Activated naive CD4-positive, alpha-beta T cell treated with anti-CD3 and anti-CD28 coated beads for 36 hours (primary cell): ENCODE results near the gene PEMT. TPM values are rescaled to one million over a fixed set of nuclear protein-coding genes. Genes with fewer than 3 reads are reported as not detected.
A peak's percentile ranks its signal among the peaks of the same experiment; 100 is the strongest.
"Not testable (repeated sequence)": the region's sequence is repeated elsewhere in the genome, so short reads cannot be mapped to it uniquely, and the experiment has no call there.

ENCODE experiments used
- CTCF ChIA-PET: fragments of 350-600 bp; sonication (Branson Sonifier 250); formaldehyde crosslinking; loops from one replicate; lab custom pipeline; 2021; ENCODE audit warnings: antibody characterized with exemption; lab: Charles Lee
- DNase-seq: peaks from one replicate; pipeline ENCODE4 v3.0.0-alpha.2; 2020
- H3K27ac Mint-ChIP-seq: one replicate; pipeline ENCODE4 v1.8.0; 2021; ENCODE audit warnings: mild to moderate bottlenecking, mixed read lengths
- H3K27me3 Mint-ChIP-seq: one replicate; pipeline ENCODE4 v1.8.0; 2021; ENCODE audit warnings: low read depth, mixed read lengths
- H3K36me3 Mint-ChIP-seq: one replicate; pipeline ENCODE4 v1.8.0; 2021; ENCODE audit warnings: low read depth, mixed read lengths
- H3K4me1 Mint-ChIP-seq: one replicate; pipeline ENCODE4 v1.8.0; 2021; ENCODE audit warnings: low read depth, mixed read lengths
- H3K4me3 Mint-ChIP-seq: one replicate; pipeline ENCODE4 v1.8.0; 2021; ENCODE audit warnings: mild to moderate bottlenecking, moderate library complexity, mixed read lengths
- H3K9me3 Mint-ChIP-seq: one replicate; pipeline ENCODE4 v1.8.0; 2021; ENCODE audit warnings: mixed read lengths
- intact Hi-C: fragments of 100-400 bp; cut with micrococcal nuclease; formaldehyde crosslinking; loops from one replicate; pipeline ENCODE4 v1.15.1; 2023
- total RNA-seq, 2 experiments: library from RNA; stranded (reverse); gene quantifications; one replicate each; pipeline ENCODE4 v1.2.3, GENCODE V29; 2021

The PEMT gene
- total RNA-seq, 2 experiments from 2014 or later, result 33.7 to 35.6 TPM

GRCh38 chr17:17494870-17495535, 96.5 kb downstream of the PEMT start:
- Mint-ChIP-seq H3K27ac (no peak overlapping the region), H3K36me3 (peaks cover 8% of the 10 kb centered on the region), H3K27me3 (peaks cover 12% of the 10 kb centered on the region), H3K4me3 (peak overlapping the region; percentile 21), H3K9me3 (no peaks in the 10 kb centered on the region), H3K4me1 (peaks cover 12% of the 10 kb centered on the region)
- CTCF ChIA-PET, result interaction anchor here (1.4 kb wide), 2 partner anchors 15 to 140 kb away, joined by 3 to 5 read pairs; no protein-coding TSS in a partner anchor
- DNase-seq, result no peak
- intact Hi-C loops, result no loop called here

GRCh38 chr17:17494499-17494869, 97.0 kb downstream of the PEMT start:
- H3K27ac Mint-ChIP-seq, result no peak overlapping the region
- H3K27me3 Mint-ChIP-seq, result peaks cover 12% of the 10 kb centered on the region
- peaks cover 12% of the 10 kb centered on the region for H3K4me1 Mint-ChIP-seq
- no peak overlapping the region for H3K4me3 Mint-ChIP-seq
- H3K9me3 Mint-ChIP-seq, result no peaks in the 10 kb centered on the region
- no peak for DNase-seq
- intact Hi-C loops, result no loop called here
- peaks cover 8% of the 10 kb centered on the region for H3K36me3 Mint-ChIP-seq
- CTCF ChIA-PET, result interaction anchor here (1.4 kb wide), 1 partner anchor 139 kb away, joined by 5 read pairs; no protein-coding TSS in a partner anchor

GRCh38 chr17:17493986-17494466, 97.5 kb downstream of the PEMT start:
- peaks cover 12% of the 10 kb centered on the region for H3K27me3 Mint-ChIP-seq
- intact Hi-C loops, result no loop called here
- H3K4me1 Mint-ChIP-seq, result peaks cover 12% of the 10 kb centered on the region
- H3K9me3 Mint-ChIP-seq, result no peaks in the 10 kb centered on the region
- no peak for DNase-seq
- peaks cover 8% of the 10 kb centered on the region for H3K36me3 Mint-ChIP-seq
- no peak overlapping the region for H3K27ac Mint-ChIP-seq
- no peak overlapping the region for H3K4me3 Mint-ChIP-seq
- CTCF ChIA-PET, result no interaction called here

- Mint-ChIP-seq H3K4me1 (peaks cover 12% of the 10 kb centered on the region), H3K27me3 (peaks cover 12% of the 10 kb centered on the region), H3K27ac (no peak overlapping the region), H3K9me3 (no peaks in the 10 kb centered on the region), H3K36me3 (peaks cover 8% of the 10 kb centered on the region), H3K4me3 (no peak overlapping the region)
- no peak for DNase-seq
- intact Hi-C loops, result no loop called here
- CTCF ChIA-PET, result no interaction called here
Observed at GRCh38 chr17:17493249-17493985, 98.1 kb downstream of the PEMT start.

GRCh38 chr17:17492571-17492970, 98.9 kb downstream of the PEMT start:
- Mint-ChIP-seq H3K27me3 (peaks cover 12% of the 10 kb centered on the region), H3K4me3 (no peak overlapping the region), H3K4me1 (peaks cover 12% of the 10 kb centered on the region), H3K27ac (no peak overlapping the region), H3K36me3 (peaks cover 11% of the 10 kb centered on the region), H3K9me3 (no peaks in the 10 kb centered on the region)
- CTCF ChIA-PET, result interaction anchor here (1.2 kb wide), 1 partner anchor 149 kb away, joined by 3 read pairs; no protein-coding TSS in a partner anchor
- no peak for DNase-seq
- intact Hi-C loops, result no loop called here

- peaks cover 12% of the 10 kb centered on the region for H3K27me3 Mint-ChIP-seq
- peaks cover 14% of the 10 kb centered on the region for H3K36me3 Mint-ChIP-seq
- no peak overlapping the region for H3K27ac Mint-ChIP-seq
- H3K9me3 Mint-ChIP-seq, result no peaks in the 10 kb centered on the region
- peaks cover 10% of the 10 kb centered on the region for H3K4me1 Mint-ChIP-seq
- DNase-seq, result no peak
- no peak overlapping the region for H3K4me3 Mint-ChIP-seq
- CTCF ChIA-PET, result interaction anchor here (1.2 to 1.4 kb wide), 2 partner anchors 149 to 150 kb away, joined by 3 read pairs; no protein-coding TSS in a partner anchor
- intact Hi-C loops, result no loop called here
Observed at GRCh38 chr17:17492085-17492484, 99.4 kb downstream of the PEMT start.

- Mint-ChIP-seq H3K36me3 (peaks cover 14% of the 10 kb centered on the region), H3K27me3 (peaks cover 12% of the 10 kb centered on the region)
Observed at GRCh38 chr17:17491546-17491988, 99.9 kb downstream of the PEMT start.

GRCh38 chr17:17491031-17491471, 100.5 kb downstream of the PEMT start:
- H3K4me3 Mint-ChIP-seq, result no peak overlapping the region
- H3K36me3 Mint-ChIP-seq, result peaks cover 14% of the 10 kb centered on the region
- CTCF ChIA-PET, result interaction anchor here (0.8 to 1.4 kb wide), 3 partner anchors 77 to 151 kb away, joined by 3 to 4 read pairs (median 3); no protein-coding TSS in a partner anchor
- H3K4me1 Mint-ChIP-seq, result peaks cover 10% of the 10 kb centered on the region
- DNase-seq, result no peak
- no peaks in the 10 kb centered on the region for H3K9me3 Mint-ChIP-seq
- H3K27me3 Mint-ChIP-seq, result peaks cover 12% of the 10 kb centered on the region
- intact Hi-C loops, result no loop called here
- no peak overlapping the region for H3K27ac Mint-ChIP-seq

More at GRCh38 chr17:17491546-17491988, 99.9 kb downstream of the PEMT start:
- H3K9me3 Mint-ChIP-seq, result no peaks in the 10 kb centered on the region
- CTCF ChIA-PET, result interaction anchor here (0.9 to 1.4 kb wide), 3 partner anchors 77 to 151 kb away, joined by 3 to 4 read pairs (median 3); no protein-coding TSS in a partner anchor
- H3K4me1 Mint-ChIP-seq, result peaks cover 10% of the 10 kb centered on the region
- H3K4me3 Mint-ChIP-seq, result no peak overlapping the region
- no peak for DNase-seq
- intact Hi-C loops, result no loop called here
- H3K27ac Mint-ChIP-seq, result no peak overlapping the region

GRCh38 chr17:17487998-17488397, 103.5 kb downstream of the PEMT start:
- intact Hi-C loops, result no loop called here
- H3K9me3 Mint-ChIP-seq, result no peaks in the 10 kb centered on the region
- peaks cover 13% of the 10 kb centered on the region for H3K4me1 Mint-ChIP-seq
- H3K4me3 Mint-ChIP-seq, result no peak overlapping the region
- peaks cover 24% of the 10 kb centered on the region for H3K36me3 Mint-ChIP-seq
- no peak overlapping the region for H3K27ac Mint-ChIP-seq
- CTCF ChIA-PET, result no interaction called here
- no peaks in the 10 kb centered on the region for H3K27me3 Mint-ChIP-seq
- DNase-seq, result no peak

GRCh38 chr17:17486416-17486815, 105.1 kb downstream of the PEMT start:
- not testable (repeated sequence) for H3K27ac Mint-ChIP-seq
- H3K36me3 Mint-ChIP-seq, result peaks cover 18% of the 10 kb centered on the region
- CTCF ChIA-PET, result interaction anchor here (0.7 kb wide), 1 partner anchor 10 kb away, joined by 3 read pairs; the partner anchor contains the start of gene RASD1

GRCh38 chr17:17485420-17485819, 106.1 kb downstream of the PEMT start:
- intact Hi-C loops, result loop anchor here (2.0 kb wide), 1 partner anchor 77 kb away; no protein-coding TSS in a partner anchor
- no peaks in the 10 kb centered on the region for H3K27me3 Mint-ChIP-seq
- H3K36me3 Mint-ChIP-seq, result peaks cover 23% of the 10 kb centered on the region
- CTCF ChIA-PET, result no interaction called here
- no peak overlapping the region for H3K27ac Mint-ChIP-seq
- H3K4me3 Mint-ChIP-seq, result no peak overlapping the region
- peaks cover 32% of the 10 kb centered on the region for H3K4me1 Mint-ChIP-seq
- H3K9me3 Mint-ChIP-seq, result no peaks in the 10 kb centered on the region
- DNase-seq, result no peak

More at GRCh38 chr17:17486416-17486815, 105.1 kb downstream of the PEMT start:
- DNase-seq, intact Hi-C loops, H3K27me3 Mint-ChIP-seq, H3K4me3 Mint-ChIP-seq, H3K9me3 Mint-ChIP-seq: not testable (repeated sequence)
- H3K4me1 Mint-ChIP-seq, result peaks cover 24% of the 10 kb centered on the region

GRCh38 chr17:17484451-17484899, 107.0 kb downstream of the PEMT start:
- Mint-ChIP-seq H3K27ac (peak overlapping the region; percentile 37), H3K27me3 (no peaks in the 10 kb centered on the region), H3K9me3 (no peaks in the 10 kb centered on the region), H3K4me1 (peaks cover 42% of the 10 kb centered on the region), H3K4me3 (no peak overlapping the region), H3K36me3 (peaks cover 26% of the 10 kb centered on the region)
- CTCF ChIA-PET, result interaction anchor here (1.2 kb wide), 1 partner anchor 12 kb away, joined by 7 read pairs; the partner anchor contains the start of gene RASD1
- intact Hi-C loops, result loop anchor here (1.0 to 2.0 kb wide), 2 partner anchors 12 to 76 kb away; partner anchors contain the start of gene RASD1
- peak; percentile 79 for DNase-seq
